ENCODE results near the gene ZNF423.

ZNF423 gene

DNA sequence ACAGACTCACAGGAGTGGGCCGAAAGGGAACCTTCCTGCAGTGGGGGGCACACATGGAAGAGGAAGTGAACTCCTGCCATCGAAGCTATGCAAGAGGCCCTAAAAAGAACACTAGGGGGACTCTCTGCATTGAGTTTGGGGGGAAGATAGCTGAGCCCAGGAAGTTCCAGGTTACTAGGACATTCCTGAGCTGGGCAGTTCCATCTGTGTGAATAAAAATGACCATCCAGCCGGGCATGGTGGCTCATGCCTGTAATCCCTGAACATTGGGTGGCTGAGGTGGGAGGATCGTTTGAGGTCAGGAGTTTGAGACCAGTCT, 211.8 kb downstream of the ZNF423 start:
- no peak for DNase-seq (ENCODE audit: low read depth, low spot score)

DNA sequence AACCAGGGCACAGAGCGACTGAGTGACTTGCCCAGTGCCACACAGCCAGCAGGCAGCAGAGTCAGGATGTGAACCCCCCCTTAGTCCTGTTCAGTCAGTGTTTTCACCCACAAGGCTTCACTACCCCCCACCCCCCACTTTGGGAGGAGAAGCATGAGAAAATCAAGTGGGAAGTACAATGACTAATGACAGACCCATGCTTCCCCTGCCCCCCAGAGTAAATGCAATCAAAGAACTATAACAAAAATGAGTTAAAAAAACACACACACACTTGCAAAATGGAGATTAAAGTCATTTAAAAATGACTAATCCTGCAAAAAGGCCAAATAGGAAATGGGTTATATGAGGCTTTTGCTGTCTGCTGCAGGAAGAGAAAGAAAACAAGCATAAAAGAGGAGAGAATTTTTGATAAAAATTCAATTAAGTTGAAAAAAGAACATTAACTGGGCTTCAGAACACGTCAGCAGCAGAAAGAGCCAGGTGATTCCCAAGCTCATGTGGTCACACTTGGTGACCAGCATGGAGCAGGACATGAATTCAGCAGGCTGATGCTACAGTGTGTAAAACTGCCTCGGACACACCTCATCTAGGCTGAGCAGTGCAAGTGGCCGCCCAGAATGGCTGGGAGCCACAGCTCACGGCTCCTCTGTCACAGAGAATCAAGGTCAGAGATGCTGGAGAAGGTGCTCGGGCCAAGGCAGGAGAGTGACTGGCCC, 212.3 kb downstream of the ZNF423 start:
- DNase-seq (ENCODE audit: low read depth, low spot score): no peak

DNA sequence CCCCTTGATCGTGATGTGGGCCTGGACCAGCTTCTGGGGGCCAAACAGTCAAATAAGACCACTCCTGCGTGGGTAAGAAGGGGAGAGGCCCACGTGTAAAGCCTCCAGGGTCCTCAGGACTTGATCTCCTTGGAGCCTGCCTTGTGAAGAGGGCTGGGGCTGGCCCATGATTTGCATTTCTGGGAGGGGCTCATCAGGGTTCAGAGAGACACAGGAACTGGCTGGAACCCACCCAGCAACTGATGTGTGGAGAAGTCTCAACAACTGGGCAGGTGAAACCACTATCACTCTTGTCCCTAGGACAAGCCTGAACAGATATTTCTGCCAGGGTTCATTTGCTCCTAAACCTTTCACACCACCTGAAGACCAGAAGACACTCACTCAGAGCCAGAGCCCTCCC, 214.7 kb downstream of the ZNF423 start:
- DNase-seq (ENCODE audit: low read depth, low spot score): no peak

DNA sequence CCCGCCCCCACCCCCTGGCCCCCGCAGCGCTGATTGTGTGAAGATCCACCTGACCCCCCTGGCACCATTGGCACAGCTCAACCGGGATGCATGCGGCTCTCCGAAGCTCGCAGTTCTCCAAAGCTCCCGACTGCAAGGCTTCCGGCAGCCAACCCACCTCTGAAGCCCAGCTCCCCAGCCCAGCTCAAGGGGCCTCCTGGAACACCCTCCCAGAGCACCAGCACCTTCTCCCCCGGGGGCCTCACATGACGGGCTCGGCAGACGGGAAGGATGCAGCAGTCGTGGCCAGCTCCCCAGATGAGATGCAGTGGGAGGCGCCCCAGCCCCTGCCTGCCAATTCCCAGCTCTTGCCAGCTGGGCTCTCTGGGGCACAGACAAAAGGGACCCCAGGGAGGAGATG, 215.3 kb downstream of the ZNF423 start:
- no peak for DNase-seq (ENCODE audit: low read depth, low spot score)

DNA sequence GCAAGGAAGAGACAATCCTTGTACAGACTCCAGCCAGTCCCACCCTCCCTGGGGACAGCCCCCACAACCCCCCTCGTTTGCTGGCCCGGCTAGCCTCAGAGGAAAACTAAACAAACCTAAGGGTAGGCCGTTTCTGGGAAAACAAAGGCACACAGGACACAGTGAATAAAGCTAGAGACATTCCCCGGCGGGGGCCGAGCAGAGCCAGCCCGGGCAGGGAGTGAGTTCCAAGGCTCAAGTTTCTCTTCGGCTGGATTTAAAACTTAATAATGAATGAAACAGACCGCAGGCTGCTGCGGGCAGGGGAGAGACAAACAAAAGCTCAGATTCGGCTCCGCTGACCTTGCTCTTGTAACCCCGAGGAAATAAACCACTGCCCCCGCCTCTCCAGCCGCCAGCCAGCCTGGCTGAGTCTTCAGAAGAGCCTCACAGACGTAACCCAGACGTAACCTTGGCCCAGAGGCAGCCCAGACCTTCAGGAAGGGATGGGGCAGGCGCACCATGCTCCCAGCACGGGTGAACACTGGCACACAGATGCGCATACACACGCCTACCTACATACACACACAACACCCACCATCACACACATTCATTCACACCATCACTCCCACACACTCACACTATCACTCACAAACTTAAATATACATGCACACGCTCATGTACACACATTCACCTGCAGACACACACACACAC, 216.0 kb downstream of the ZNF423 start:
- DNase-seq (ENCODE audit: low read depth, low spot score): peak; percentile 84

DNA sequence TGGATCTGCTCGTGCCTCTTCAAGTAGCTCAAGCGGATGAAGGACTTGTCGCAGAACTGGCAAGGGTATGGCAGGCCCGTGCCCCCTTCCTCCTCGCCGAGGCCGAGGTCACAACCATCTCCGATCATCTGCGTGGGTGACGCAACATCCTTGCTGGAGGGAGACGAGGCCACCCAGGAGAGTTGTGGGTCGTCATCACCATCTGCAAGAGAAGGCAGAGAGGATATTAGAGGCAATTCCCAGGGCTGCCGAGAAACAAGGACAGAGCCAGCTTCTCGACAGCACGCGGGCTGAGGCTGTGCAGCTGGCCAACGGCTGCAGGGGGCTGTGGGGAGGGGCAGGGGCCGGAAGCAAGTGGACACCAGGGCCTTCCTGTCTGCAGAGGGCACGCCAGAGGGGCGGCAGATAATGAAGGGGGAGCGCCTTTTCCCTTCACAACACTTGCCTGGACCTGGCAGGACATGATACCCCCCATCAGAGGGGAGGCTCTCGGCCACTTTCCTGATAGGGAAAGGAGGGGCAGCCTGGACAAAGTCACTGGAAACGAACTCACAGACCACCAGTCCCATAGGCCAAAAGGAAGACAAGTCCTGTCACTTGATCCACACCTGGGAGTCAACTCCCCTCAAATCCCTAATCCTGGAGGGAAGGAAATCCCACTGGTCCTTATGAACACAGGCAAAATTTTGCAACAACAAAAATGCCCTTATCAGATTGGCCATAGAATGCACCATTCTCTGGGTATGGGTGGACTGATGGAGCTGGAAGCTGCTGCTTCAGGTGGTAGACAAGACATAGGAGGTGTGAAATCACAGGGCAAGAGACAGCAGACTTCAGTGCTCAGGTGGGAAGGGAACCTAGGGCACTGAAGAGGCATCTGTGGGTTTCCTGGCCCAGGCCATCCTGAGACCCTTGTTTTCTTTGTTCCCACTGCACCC, 217.0 kb downstream of the ZNF423 start:
- DNase-seq (ENCODE audit: low read depth, low spot score): no peak

DNA sequence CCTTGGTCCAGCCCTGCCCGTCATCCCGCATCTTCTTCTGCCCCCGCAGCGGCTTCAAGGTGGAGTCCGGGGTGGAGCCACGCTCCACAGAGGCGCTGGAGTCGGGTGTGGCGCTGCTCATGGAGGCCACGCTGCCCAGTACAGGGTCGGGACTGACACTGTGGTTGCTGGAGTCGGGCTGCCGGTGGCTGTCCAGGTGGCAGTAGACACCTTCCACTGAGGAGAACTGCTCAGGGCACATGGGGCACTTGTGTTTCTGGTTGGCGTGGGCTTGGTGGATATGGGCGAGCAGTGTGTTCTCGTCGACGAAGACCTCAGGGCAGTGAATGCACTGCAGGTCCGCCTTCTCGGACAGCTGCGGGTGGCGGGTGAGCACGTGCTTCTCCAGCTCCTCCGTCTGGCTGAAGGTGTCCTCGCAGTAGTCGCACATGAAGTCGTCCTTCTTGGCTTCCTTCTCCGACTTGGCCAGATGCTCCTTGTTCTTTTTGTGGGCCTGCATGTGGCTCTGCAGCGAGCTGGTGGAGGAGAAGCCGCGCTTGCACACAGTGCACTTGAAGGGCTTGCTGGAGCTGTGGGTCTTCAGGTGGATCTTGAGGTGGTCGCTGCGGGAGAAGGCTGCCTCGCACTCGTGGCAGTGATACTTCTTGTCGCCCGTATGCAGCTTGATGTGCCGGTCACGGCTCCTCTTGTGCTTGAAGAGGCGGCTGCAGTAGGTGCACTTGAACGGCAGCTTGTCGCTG, 217.8 kb downstream of the ZNF423 start:
- no peak for DNase-seq (ENCODE audit: low read depth, low spot score)

DNA sequence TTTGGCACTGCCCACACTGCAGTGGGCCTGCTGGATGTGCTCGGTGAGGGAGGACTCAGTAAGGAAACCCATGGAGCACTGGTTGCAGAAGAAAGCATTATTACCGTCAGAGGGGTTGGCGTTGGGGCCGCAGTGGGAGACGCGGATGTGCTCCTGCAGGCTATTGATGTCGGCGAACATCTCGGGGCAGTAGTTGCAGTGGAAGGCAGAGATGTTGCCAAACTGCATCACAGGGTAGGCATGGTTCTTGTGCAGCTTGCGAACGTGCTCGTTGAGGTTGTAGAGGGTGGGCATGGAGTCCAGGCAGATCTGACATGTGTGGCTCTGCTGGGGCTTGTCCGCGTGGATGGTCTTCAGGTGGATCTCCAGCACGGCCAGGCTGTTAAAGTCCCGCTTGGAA, 218.4 kb downstream of the ZNF423 start:
- no peak for DNase-seq (ENCODE audit: low read depth, low spot score)

DNA sequence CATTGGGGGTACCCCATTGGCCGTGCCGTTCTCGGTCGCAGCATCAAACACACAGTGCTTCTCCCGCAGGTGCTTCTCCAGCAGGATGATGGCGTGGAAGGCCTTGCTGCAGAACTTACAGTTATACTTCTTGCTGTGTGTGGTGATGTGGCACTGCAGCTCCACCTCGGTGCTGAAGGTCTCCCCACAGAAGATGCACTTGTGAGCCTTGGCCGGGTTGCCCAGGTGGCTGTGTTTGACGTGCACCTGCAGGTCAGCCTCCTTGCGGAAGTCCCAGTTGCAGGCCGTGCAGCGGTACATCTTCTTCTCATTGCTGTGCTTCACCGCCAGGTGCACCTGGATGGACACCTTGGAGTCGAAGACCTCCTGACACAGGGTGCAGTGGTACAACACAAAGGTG, 219.3 kb downstream of the ZNF423 start:
- DNase-seq (ENCODE audit: low read depth, low spot score): no peak

DNA sequence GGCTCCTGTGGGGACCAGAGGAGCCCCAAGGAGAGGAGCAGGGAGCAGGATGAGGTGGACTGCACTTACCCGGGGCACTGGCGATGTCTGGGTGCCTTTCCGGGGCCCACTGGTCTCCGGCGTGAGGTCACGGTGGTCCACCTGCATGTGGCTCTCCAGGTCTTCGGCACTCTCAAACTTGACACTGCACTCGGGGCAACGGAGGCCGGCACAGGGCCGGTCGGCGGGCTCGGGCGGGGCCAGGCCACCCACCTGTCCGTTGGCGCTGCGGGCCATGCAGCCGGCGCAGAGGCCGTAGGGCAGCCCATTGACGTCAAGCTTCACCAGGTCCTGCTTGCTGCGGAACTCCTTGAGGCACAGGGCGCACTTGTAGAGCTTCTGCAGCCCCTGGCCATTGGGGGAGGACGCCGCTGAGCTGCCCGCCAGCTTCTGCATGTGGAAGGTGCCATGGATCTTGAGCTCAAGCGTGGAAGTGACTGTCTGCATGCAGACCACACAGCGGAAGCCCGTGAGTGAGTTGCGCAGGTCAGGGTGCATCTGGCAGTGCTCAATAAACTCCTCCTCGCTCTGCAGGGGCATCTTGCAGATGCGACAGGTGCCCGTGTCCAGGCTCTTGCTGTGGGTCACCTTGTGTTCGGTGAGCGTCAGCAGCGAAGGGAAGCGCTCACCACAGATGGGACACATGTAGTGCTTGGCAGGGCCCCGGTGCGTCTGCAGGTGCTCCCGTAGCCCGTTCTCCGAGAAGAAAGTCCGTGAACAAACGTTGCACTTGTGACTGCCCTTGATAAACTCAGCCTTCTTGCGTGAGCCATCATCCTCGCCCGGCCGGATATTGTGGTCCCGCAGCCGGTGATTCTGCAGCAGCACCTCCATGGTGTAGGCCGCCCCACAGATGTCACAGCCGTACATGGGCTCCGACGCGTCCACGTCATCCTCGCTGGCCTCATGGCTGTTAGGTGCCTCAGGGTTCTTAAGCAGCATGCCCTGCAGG, 220.0 kb downstream of the ZNF423 start:
- DNase-seq (ENCODE audit: low read depth, low spot score): no peak

DNA sequence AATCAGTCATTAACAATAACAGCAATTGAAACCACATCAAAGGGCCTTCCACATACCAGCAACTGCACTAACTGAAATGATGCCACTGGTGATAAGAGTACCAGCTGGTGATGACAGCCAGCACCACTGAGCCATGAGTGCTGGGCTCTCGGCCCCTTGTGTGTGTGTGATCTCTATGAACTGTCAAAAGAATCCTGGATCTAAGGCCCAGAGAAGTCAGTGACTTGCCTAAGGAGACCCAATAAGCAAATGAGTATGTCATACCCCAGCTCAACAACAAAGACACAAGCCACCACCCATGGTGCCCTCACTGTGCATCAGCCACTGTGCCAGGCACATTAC, 220.9 kb downstream of the ZNF423 start:
- DNase-seq (ENCODE audit: low read depth, low spot score): no peak

DNA sequence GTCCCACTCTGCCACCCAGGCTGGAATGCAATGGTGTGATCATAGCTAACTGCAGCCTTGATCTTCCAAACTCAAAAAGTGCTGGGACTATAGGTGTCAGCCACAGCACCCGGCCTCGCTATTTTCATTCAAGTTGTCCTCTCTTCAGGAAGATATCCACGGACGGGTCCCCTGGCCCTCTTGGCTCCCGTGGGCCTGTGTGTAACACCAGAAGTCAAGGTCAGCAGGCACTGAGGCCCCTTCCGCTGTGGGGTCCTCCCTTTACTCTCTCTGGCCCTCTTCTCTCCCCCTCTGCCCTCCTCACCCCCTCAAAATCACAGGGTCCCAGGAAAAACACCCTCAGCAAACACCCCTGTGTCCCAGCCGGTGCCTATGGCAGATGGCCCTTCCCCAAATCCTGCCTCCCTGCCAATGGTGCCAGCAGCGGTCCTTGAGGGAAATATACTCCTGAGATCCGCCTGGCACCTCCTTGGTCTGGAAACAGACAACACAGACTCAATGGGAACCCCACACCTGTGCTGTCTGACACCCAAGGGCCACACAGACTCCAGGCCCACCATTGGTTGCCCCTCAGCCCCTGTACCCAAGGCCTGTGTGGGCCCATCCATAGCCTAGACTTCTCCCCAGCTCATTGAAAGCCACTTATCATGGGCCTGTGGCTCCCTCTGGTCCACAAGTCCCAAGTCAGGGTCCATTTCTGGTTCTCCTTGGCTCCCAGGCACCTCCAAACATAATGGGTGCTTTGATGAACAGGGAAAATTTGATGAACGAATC, 221.5 kb downstream of the ZNF423 start:
- DNase-seq (ENCODE audit: low read depth, low spot score): no peak

DNA sequence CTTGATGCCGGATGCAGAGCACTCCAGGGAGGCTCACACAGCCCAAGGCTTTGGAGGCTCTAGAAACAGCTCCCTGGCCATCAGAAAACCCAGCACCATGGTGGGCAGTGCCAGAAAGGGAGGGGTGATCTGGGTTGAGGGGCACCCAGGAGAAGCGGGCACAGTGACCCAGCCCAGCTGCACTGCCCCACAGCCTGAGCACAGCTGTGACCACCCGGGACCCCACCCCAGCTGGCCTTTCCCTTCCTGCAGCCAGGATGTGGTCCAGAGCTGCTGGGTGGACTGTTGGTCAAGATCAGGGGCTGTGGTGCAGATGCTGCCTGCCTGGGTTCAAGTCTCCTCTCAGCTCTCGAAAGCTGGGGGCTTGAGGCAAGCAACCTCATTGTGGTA, 223.1 kb downstream of the ZNF423 start:
- no peak for DNase-seq (ENCODE audit: low read depth, low spot score)

DNA sequence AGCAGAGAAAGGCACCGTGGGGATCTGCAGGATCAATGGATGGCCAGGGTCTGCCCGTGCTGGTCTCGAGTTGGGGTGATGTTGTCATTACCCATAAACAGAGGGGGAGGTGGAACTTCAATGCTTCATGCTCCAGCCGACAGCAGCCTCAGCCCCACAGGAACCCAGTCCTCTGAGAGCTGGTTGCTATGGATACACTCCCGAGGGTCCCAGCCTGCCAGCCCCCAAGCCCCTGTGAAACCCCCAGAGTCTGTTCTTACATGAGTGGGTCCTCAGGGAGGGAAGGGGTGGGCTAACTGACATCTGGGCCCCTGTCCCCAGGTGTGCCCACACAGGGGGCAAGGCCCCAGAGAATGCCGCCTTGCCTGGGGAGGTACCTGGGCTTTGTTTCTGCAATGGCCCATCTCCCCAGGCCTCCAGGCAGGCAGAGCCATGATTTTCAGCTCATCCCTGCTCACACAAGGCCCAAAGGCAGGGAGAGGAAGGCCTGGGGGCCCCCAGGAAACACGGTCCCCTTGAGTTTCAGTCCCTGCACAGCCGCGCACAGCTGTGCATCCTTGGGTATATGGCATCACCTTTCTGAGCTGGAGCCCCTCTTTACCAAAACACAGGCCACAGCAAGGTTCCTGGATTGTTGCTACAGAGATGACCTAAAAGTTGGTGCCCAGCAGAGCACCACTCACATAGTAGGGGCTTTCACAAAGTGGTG, 223.7 kb downstream of the ZNF423 start:
- DNase-seq (ENCODE audit: low read depth, low spot score): no peak

DNA sequence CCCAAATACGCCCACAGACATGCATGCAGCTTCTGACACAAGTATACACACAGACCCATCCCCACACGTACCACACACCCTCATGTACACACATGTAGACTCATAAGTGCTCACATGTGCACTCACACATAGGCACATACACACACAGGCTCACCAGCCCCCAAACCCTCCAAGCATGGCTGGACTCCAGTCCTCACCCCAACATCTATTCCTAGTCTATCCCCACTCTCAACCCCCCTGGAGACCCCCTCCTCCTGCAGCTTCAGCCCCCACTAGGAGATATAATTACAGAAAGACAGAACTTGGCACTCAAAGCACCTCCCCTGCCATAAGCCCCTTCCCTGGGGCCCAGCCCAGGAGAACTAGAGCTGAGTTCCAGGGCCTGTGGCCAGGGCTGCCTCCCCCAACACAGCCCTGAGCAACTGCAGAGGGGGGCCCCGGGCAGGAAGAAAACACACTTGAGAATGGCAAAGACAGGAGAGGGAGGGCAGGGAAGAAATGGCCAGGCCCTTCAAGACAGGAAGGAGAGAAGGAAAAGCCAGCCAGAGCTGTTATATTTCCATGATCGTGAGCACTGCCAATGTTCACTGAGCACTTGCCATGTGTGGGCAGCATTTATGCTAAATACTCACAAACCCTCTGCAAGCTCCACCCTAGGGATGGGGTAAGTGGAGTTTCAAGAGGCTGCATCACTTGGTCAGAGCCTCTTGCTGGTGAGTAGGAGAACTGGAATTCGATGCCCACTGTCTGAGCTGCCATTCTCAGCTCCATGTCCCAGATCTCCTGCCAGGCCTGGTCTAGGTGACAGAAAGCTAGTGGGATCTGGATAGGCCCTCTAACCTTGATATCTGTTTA, 224.5 kb downstream of the ZNF423 start:
- DNase-seq (ENCODE audit: low read depth, low spot score): no peak

DNA sequence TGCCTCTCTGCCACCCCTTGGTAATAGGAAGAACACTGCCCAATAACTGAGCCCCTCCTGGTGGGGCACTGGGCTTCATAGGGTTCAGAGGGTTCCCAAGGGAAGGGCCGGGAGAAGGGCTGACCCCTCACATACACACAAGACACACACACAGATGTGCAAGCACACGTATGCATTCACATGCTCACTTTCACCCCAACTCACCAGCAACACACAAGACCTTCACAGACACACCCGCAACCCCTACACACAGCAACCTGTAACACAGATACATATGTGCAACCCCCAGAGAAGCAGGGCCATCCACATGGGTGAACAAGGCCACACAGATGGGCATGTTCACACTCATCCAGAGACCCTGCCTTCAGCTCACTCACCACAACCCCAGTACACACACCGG, 225.1 kb downstream of the ZNF423 start:
- DNase-seq (ENCODE audit: low read depth, low spot score): no peak

DNA sequence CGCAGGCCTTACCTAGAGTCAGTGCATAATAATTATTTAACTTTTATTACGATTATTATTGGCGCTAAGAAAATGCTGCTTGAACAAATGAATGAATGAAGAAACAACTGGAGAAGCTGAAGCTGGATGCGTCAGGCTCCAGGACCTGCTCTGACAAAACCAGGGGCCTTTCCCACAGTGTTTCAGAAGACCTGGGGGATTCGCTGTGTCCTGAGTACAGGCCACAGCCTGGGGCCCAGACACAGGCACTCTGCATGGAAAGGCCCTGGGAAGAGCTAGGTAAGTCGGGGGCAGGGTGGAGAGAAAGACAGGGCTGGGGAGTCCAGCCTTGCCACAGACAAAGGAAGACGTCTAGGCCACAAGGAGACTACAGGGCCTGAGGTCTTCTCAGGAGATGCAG, 226.1 kb downstream of the ZNF423 start:
- no peak for DNase-seq (ENCODE audit: low read depth, low spot score)

DNA sequence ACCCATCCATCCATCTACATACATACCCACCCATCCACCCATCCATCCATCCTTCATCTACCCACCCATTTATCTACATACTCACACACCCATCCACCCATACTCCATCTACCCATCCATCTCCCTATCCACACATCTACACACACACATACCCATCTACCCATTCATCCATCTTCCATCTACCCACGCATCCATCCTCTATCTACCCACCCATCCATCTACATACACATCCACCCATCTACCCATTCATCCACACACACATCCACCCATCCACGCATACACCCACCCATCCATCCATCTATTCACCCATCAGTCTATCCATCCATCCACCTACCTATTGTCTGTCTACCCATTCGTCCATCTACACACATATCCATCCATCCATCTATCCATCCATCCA, 227.8 kb downstream of the ZNF423 start:
- DNase-seq (ENCODE audit: low read depth, low spot score): no peak
